CD4-positive, alpha-beta T cell treated with Interleukin-10 for 1 hour (primary cell): ENCODE data around the gene OBSCN.

Source experiments
- DNase-seq: peaks from one replicate; pipeline ENCODE4 v3.0.0-alpha.2; 2020

OBSCN gene

DNA sequence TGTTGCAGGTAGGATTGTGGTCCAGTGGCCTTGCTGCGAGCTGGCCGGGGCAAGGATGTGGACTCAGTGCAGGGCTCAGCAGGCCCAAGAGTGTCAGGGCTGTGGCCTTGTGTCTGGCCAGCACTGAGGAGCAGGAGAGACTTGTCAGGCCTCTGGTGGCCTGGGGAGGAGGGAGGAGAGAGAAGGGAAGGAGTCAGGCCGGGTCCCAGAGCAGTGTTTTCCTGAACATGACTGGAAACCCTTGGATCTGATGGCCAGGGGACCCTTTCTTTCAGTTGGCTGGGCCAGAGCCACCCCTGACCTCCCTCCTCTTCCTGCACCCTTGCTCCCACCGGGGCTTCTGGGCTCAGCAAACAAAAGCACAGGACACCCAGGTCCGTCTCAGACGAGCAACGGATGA, 37.2 kb upstream of the OBSCN start:
- no peak for DNase-seq

DNA sequence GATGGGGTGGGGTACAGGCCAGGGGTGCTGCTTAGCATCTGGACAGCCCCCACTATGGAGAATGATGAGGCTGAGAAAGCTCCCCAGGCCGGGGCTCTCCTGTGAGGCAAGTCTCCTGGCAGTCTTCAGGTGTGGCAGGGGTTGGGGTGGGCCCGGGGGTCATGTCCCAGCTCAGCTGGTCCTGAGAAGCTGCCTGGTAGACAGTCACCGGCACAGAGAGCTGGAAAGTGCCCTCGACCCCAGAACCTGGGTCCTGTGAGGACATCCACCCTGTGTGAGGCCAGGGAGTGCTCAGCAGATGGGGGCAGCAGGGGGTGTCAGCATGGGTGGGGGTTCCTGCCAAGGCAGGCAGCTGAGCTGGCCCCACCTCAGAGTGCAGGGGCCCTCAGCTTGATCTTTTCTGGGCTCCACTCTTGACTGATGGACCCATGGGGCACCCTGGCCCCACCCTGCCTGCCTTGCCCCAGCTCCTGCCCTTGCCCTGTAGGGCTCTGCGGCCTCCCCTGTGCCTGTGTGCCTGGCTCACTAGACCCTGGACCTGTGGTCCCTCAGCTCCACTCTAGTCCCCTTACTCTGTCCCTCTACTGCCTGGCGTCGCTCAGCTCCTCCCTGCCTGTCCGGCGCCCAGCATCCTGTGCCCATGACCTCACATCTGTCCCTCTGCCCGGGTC, 36.5 kb upstream of the OBSCN start:
- no peak for DNase-seq

DNA sequence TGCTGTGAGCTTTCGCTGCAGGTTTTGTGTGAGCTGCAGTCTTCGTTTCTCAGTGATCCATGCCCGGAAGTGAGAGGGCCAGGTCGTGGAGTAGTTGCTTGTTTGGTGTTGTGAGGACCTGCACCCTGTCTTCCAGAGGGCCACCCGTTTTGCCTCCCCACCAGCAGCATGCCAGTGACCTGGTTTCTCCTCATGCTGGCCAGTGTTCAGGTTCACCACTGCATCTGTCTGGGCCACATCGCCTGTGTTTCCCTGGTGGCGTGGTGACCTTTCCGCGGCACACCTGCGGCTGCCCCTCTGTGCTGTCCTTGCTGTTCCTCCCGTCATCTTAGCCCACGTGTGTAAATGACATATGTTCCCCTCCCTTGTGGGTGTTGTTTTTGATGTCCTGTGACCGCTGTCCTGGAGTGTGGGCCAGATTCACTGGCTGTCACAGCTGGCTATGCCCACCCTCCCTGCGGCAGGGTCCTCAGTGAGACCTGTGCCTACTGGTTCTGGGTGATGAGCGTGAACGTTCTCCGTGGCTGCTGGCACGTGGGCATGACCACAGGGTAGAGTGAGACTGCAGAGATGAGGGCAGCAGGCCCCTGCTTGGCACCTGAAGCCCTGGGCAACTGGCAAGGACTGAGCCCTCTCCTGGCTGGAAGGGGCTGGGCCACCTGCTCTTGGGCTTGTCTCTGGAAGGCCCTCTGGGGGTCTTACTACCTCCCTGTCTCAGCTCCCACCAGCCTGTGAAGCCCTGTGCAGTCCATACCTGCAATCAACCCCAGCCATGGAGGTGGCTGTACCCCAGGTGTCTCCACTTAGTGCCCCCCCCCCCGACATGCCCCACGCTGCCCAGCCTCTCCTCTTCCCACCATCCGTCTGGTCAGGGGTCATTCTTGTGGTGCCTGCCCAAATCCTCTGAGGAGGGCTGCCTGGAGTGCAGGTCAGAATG, 35.0 kb upstream of the OBSCN start:
- no peak for DNase-seq

DNA sequence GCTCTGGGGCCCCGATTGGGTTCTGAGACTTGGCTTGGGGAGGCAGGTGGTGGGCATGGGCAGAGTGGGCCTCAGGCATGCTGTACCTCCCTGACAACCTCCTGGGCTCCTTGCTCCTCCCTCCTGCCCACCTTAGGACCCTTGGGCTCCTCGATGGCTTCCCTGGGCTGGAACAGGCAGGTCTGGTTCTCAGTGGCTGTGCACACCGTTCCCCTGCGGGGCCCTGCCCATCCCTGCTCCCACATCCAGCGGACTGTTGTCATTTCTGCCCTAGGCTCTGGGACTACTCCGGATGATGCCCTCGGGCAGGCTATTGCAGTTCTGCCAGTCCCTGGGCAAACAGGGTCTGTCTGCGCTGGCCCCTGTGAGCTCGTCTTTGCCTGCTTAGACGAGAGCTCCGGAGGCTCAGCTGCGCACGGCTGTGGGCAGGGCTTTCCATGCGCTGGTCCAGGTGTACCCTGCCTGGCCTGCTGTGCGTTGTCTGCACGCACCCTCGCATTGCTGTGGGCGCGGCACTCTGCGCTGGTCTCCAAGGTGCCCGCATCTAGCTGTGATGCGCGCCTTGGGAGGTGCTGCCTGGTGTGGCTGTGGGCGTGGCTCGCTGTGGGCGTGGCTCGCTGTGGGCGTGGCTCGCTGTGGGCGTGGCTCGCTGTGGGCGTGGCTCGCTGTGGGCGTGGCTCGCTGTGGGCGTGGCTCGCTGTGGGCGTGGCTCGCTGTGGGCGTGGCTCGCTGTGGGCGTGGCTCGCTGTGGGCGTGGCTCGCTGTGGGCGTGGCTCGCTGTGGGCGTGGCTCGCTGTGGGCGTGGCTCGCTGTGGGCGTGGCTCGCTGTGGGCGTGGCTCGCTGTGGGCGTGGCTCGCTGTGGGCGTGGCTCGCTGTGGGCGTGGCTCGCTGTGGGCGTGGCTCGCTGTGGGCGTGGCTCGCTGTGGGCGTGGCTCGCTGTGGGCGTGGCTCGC, 34.0 kb upstream of the OBSCN start:
- peak; percentile 40 for DNase-seq

DNA sequence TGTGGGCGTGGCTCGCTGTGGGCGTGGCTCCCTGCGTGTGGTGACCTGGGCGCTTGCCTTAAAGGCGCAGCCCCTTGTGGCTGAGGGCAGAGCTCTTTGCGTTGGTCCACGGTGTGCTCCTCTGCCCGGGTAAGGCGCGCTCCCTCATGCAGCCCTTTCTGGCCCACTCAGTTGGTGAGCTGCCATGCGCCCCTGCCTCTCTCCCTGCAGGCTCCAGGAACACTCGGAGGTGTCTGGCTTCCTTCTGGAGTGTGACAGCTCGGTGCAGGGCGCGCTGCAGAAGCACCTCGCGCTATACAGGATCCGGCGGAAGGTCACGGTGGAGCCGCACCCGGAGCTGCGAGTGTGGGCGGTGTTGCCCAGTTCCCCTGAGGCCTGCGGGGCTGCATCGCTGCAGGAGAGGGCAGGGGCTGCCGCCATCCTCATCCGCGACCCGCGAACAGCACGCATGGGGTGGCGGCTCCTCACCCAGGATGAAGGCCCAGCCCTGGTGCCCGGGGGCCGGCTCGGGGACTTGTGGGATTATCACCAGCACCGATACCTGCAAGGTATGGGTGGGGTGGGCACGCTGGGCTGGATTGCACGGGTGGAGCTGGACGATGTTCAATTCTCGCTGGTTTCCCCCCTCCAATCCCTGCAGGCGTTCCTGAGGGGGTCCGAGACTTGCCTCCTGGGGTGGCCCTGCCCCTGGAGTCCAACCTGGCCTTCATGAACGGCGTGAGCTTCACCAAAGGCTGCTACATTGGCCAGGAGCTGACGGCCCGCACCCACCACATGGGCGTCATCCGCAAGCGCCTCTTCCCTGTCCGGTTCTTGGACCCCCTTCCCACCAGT, 33.1 kb upstream of the OBSCN start:
- peak; percentile 53 for DNase-seq

DNA sequence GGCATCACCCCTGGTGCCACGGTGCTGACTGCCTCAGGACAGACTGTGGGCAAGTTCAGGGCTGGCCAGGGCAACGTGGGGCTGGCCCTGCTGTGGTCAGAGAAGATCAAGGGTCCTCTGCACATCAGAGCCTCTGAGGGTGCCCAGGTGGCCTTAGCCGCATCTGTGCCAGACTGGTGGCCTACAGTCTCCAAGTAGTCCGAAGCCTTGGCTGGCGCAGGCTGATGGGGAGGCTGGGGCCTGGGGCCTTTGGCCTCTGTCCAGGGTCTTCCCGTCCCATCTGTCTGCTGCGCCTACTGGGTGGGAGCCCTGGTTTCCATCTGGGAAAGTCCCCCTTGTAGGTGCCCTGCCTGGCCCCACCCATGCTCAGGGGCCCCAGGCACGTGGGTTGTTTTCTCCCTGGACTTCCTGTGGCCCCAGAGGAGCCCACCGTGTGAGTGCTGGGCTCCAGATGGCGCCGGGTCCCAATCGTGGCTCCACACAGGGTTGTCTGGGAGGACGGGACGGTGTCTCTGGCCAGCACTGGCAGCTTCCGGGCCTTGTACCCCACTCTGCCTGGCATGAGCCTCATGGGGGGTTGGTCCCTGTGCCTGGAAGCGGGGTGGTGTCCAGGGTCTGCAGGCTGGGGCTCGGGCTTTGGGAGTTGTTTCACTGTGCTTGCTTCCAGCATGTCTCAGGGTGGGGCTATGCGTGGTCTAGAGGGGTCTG, 32.4 kb upstream of the OBSCN start:
- no peak for DNase-seq

DNA sequence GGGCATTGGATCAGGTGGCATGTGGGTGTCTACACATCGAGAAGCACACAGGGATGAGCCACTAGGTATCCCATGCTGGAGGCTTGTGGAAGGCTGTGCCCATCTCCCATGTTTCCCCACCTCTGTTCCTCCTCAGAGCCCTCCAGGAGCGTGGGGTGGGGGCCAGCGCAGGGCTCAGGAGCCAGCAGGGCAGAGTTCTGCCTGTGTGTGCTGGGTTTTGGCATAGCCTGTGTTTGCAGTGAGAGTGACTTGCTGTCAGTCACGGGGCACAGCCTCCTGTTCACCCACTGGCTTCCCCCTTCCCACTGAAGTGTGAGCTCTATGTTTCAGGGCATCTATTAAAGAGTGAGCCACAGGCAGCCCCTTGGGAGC, 31.8 kb upstream of the OBSCN start:
- DNase-seq: no peak

DNA sequence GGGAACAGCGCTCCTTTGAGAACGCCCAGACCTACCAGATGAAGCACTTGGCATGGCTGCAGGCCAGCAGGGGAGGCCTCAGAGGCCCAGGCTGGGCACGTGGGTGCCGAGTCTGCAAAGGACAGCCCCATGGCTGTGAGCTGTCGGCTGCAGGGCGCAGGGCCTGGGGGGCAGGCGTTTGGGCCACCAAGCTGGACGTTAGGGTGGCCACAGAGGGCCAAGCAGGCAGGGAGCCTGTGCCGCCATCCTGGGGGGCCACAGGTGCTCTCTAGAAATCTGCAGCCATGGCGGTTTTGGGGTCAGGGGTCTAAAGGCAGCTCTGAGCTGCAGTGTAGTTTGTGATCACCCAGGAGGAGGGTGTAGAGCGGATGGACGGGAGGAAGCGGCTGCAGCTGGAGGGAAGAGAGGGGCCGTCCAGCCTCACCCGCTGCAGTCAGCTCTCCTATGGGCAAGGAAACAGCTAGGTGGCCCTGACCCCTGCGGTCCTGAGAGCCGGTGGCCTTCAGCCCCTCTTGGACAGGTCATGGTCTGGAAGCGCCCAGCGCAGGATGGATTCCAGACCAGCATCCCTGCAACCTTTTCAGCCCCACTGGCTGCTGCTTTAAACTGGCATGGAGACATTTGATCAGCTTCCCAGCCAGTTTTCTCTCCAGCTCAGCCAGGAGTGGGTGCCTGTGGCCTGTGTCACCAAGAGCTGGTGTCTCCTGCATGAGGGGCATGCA, 31.2 kb upstream of the OBSCN start:
- no peak for DNase-seq

DNA sequence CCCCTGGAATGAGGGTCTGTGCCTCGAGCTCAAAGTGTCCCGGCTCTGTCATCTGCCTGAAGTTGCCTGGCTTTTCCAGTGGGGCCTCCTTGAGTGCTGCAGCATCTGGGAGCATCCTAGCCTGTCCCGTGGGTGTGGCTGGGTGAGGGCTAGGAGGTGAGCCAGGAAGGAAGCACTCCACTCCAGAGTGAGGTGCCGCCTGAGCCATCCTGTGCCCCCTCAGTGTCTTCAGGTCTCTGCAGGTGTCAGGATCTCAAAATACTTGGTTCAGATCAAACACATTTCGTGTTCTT, 30.7 kb upstream of the OBSCN start:
- DNase-seq: no peak

DNA sequence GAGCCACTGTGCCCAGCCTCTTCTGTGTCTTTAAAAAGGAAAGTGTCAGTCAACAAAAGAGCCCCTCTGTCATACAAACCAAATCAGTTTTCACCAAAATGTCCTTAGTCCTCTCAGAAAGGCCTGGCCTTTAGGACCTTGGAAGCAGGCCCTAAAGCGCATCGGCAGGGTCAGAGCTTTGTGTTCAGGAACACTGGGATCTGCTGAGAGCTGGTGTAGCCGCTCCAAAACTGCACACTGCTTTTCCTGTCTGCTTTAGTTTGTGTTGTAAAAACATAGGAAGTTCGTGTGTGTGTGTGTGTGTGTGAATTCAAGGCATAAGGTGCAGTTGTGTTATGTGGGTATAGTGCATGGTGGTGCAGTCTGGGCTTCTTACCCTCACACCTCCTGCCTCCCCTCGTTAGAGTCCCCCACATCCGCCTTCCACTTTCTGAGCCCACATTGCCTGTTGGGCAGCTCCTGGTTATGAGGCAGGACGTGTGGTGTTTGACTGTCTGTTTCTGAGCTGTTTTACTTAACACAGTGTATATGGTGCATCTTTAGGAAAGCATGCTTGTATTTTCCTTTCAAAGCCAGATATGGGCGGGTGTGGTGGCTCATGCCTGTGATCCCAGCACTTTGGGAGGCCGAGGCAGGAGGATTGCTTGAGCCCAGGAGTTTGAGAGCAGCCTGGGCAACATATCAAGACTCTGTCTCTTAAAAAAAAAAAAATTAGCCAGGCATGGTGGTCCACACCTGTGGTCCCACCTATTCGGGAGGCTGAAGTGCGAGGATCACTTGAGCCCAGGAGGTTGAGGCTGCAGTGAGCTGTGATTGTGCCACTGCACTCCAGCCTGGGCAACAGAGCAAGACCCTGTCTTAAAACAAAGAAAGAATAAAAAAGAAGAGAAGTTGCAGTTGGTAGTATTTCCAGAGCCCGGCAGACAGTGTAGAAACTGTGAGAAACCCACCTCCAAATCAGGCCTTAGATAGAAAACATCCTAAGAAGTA, 29.8 kb upstream of the OBSCN start:
- DNase-seq: no peak

DNA sequence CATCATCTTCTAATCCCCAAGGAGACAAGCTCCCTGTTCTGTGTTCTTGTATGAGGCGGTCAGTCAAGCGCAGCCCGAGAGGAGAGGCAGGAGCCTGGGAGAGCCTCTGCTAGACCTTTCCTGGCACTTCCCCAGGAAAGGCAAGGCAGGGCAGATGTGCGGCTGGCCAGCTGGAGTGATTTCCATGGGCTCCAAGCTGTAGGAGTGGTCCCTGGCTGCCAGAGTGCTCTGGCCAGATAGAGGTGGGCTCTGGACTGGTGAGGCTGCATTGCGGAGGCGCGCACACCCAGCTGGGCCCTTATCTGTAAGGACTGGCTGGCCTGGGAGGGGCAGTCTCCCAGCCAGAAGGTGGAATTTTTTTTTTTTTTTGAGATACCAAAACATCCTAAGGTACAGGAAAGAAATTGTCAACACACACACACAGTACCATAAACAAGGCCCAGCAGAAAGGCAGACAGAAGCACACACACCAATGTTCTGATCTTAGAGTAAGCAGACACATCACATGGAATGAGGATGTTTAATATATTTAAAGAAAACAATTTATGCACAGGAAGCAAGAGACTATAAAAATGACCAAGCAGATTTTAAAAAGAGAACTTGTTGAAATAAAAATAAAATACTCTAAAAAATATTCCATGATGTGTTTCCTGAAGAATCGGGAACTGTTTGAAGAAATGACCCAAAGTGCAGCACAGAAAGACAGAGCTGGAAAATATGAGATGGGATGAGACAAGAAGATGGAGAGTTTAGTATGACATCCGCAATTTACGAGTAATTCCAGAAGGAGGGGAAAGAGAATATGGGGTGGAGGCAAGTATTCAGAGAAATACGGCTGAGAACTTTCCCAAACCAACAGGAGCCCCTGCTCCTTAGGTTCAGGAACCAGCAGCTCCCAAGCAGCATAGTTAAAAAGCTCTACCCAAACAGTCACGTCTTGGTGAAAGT, 28.8 kb upstream of the OBSCN start:
- no peak for DNase-seq

DNA sequence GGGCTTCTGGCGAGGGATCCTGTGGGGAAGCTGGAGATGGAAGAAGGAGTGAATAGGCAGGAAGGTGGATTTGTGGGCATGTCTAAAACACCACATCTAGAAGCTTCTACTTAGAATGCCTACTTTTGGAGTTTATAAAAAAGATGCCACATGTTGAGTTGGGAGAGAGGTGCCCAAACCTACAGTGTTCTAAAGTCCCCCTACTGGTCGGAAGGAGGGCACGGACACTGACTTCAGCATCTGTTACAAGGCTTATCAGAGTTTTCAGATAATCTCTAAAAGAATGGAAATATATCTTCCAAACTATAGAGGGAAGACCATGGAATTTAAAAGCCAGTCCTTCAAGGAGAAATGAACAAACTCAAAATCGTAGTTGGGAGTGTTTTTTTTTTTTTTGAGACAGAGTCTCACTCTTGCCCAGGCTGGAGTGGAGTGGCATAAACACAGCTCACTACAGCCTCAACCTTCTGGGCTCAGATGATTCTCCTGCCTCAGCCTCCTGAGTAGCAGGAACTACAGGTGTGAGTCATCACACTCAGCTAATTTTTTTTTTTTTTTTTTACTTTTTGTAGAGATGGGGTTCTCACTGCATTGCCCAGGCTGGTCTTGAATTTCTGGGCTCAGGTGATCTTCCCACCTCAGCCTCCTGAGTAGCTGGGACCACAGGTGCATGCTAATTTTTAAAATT, 27.4 kb upstream of the OBSCN start:
- no peak for DNase-seq

DNA sequence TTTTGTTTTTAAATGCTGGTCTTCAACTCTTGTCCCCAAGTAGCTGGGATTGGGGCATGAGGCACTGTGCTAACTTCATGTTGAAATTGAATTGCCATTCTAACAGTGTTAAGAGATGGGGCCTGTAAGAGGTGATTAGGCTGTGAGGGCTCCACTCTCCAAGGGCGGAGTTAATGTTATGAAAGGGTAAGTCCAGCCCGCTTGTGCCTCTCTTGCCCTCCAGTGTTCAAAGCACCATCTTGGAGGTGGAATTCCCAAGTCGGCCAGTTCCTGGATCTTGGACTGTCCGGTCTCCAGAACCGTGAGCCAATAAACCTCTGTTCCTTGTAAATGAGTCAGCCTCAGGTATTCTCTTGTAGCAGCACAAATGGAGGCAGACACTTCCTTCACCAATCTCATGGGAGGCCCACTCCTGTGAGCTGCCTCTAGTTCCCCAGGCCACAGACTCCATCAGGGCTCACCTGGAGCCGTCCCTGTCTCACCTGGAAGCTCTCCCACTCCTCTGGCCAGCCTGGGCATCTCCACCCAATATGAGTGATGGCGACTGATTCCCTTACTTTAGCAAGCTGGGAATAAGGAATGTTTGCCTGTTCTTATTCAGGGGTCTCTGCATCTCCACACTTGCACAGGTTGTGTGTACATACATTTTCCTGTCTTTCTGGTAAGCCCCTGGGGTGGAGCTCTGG, 26.7 kb upstream of the OBSCN start:
- DNase-seq: no peak

DNA sequence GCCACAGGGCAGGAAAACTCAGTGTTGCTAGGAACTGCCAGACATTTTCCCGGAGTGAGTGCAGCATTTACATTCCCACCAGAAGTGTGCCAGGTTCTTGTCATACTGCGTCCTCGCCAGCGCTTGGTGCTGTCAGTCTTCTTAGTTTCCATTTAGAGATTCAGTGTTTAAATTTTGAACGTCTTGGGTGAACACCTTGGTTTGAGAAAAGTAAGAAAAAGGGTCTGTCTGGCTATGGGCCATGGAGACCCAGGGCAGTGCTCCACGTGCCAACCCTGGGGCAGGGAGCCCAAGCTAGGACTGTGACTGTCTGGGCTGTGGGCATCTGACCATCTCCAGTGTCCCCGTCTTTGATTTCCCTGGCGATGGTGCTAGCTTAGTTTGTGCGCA, 26.2 kb upstream of the OBSCN start:
- DNase-seq: no peak

DNA sequence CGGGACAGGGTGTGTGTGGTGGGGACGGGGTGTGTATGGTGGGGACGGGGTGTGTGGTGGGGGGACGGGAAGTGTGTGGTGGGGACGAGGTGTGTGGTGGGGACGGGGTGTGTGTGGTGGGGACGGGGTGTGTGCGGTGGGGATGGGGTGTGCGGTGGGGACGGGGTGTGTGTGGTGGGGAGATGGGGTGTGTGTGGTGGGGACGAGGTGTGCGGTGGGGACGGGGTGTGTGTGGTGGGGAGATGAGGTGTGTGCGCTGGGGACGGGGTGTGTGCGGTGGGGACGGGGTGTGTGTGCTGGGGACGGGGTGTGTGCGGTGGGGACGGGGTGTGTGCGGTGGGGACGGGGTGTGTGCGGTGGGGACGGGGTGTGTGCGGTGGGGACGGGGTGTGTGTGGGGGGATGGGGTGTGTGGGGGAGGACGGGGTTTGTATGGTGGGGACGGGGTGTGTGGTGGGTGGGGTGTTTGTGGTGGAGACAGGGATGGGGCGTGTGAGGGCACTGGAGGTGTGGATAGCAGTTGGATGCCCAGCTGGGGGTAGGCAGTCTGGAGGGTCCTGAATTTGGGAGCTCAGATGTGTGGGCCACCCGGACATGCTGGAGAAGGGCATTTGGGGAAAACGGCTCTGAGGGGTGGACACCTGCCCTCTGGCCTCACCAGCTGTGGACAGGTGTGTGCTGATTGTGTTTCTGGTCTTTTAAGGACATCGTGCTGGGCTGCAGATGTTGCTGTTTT, 25.4 kb upstream of the OBSCN start:
- peak; percentile 35 for DNase-seq

DNA sequence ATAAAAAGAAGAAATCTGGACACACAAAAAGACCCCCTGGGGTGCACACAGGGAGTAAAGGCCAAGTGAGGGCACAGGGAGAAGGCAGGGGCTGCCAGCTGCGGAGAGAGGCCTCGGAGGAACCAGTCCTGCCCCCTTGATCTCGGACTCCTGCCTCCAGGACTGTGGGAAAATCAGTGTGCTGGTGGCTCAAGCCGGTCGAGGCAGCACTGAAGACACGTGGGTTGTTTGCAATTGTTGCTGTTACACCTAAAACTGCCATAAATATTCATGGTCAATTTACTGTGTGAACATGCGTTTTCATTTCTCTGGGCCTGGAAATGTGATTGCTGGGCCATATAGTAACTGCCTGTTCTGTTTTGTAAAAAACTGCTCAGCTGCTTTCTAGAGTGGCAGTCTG, 23.7 kb upstream of the OBSCN start:
- no peak for DNase-seq

DNA sequence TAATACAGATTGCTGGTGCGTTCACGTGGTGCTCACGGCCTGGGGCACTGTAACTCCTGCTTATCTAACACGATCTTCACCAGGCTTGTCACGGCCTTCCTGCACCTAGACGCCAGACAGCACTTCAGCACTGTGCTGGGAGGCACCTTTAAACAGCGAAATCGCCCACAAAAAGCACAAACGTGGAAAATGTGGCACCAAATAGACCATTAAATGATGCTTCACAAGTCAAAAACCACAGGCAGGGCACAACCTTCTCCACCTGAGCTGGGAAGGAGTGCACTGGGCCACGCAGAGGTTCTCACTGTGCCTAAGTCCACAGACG, 22.2 kb upstream of the OBSCN start:
- peak; percentile 72 for DNase-seq
